Frontal cortex (tissue), 4 donors: ENCODE data around the gene EEF1AKMT2. TPM values are rescaled to one million over a fixed set of nuclear protein-coding genes. Genes with fewer than 3 reads are reported as not detected.
A peak's percentile ranks its signal among the peaks of the same experiment; 100 is the strongest.
"Not testable (repeated sequence)": the region's sequence is repeated elsewhere in the genome, so short reads cannot be mapped to it uniquely, and the experiment has no call there.

Experiments
- DNase-seq, 2 donors: peaks; one replicate each; pipeline ENCODE4 v3.0.0; 2012; ENCODE audit warnings: low spot score in 2 of 2
- FAIRE-seq: peaks from 2 replicates; lab custom pipeline; 2012; peaks lifted over from hg19 to GRCh38; lab: Jason Lieb, UNC
- total RNA-seq: library from RNA; depleted of rRNA; stranded (reverse); fragments of >200 nt; gene quantifications from one replicate; pipeline ENCODE4 v1.2.3, GENCODE V29; 2014
- donor health status: control.
- donor health status: control.
- donor health status: control.

EEF1AKMT2 gene
- total RNA-seq, 1 donor from 2014 or later, result 33.4 TPM

GRCh38 chr10:124762281-124762680 lies 29.4 kb downstream of the EEF1AKMT2 start:
- DNase-seq, result no peak
- no peak for FAIRE-seq

- FAIRE-seq, result no peak
- no peak for DNase-seq
Measured at GRCh38 chr10:124756156-124756903, 35.4 kb downstream of the EEF1AKMT2 start.

- DNase-seq, result no peak
- no peak for FAIRE-seq
Measured at GRCh38 chr10:124755581-124755980, 36.1 kb downstream of the EEF1AKMT2 start.

- no peak for FAIRE-seq
- DNase-seq, result no peak
Measured at GRCh38 chr10:124754227-124754626, 37.5 kb downstream of the EEF1AKMT2 start.

- DNase-seq (no peak), FAIRE-seq (no peak)
Measured at GRCh38 chr10:124748953-124749645, 42.6 kb downstream of the EEF1AKMT2 start.

GRCh38 chr10:124748166-124748565 lies 43.5 kb downstream of the EEF1AKMT2 start:
- DNase-seq, result no peak
- FAIRE-seq, result no peak

GRCh38 chr10:124747745-124748144 lies 43.9 kb downstream of the EEF1AKMT2 start:
- no peak for DNase-seq
- no peak for FAIRE-seq

- DNase-seq (no peak), FAIRE-seq (no peak)
Measured at GRCh38 chr10:124746992-124747391, 44.7 kb downstream of the EEF1AKMT2 start.

- not testable (repeated sequence) for DNase-seq, FAIRE-seq
Measured at GRCh38 chr10:124746447-124746846, 45.2 kb downstream of the EEF1AKMT2 start.

GRCh38 chr10:124745673-124746072 lies 46.0 kb downstream of the EEF1AKMT2 start:
- DNase-seq, result peak in 1 of 2 donors; percentile 35
- FAIRE-seq, result no peak

- FAIRE-seq (no peak), DNase-seq (no peak)
Measured at GRCh38 chr10:124745252-124745651, 46.4 kb downstream of the EEF1AKMT2 start.

GRCh38 chr10:124744102-124745050 lies 47.3 kb downstream of the EEF1AKMT2 start, which contains the start of gene FAM53B:
TSS of gene FAM53B (minus strand) at chr10:124744378. CDS start at chr10:124706713, 37,665 bp downstream.
- FAIRE-seq, result no peak
- DNase-seq, result peak; percentile 86 to 90

- DNase-seq (peak in 1 of 2 donors; percentile 32), FAIRE-seq (no peak)
Measured at GRCh38 chr10:124743191-124744101, 48.2 kb downstream of the EEF1AKMT2 start.

GRCh38 chr10:124742413-124743190 lies 49.1 kb downstream of the EEF1AKMT2 start:
- DNase-seq (no peak), FAIRE-seq (no peak)

GRCh38 chr10:124741922-124742412 lies 49.7 kb downstream of the EEF1AKMT2 start:
- FAIRE-seq (no peak), DNase-seq (no peak)

- DNase-seq, result peak; percentile 76 to 77
- FAIRE-seq, result no peak
Measured at GRCh38 chr10:124741281-124741921, 50.3 kb downstream of the EEF1AKMT2 start.
